T-helper 2 cell treated with Interferon-gamma antibody and Interleukin-4, amounts not matched to agents 5 μg/mL and 100 μg/mL, for 36 hours (primary cell): Measurements from ENCODE around the gene CDH11.

ENCODE experiments used
- DNase-seq: peaks from one replicate; pipeline ENCODE4 v3.0.0; 2021; ENCODE audit warnings: low spot score
- H3K27ac Mint-ChIP-seq: one replicate; pipeline ENCODE4 v1.8.0; 2021; ENCODE audit warnings: mild to moderate bottlenecking, mixed read lengths
- H3K27me3 Mint-ChIP-seq: one replicate; pipeline ENCODE4 v1.8.0; 2021; ENCODE audit warnings: low read depth, mixed read lengths
- H3K36me3 Mint-ChIP-seq: one replicate; pipeline ENCODE4 v1.8.0; 2021; ENCODE audit warnings: low read depth, mixed read lengths
- H3K4me1 Mint-ChIP-seq: one replicate; pipeline ENCODE4 v1.8.0; 2021; ENCODE audit warnings: low read depth, mixed read lengths
- H3K4me3 Mint-ChIP-seq: one replicate; pipeline ENCODE4 v1.8.0; 2022; ENCODE audit warnings: mild to moderate bottlenecking, moderate library complexity, mixed read lengths
- H3K9me3 Mint-ChIP-seq: one replicate; pipeline ENCODE4 v1.8.0; 2021; ENCODE audit warnings: mixed read lengths

Gene CDH11

DNA sequence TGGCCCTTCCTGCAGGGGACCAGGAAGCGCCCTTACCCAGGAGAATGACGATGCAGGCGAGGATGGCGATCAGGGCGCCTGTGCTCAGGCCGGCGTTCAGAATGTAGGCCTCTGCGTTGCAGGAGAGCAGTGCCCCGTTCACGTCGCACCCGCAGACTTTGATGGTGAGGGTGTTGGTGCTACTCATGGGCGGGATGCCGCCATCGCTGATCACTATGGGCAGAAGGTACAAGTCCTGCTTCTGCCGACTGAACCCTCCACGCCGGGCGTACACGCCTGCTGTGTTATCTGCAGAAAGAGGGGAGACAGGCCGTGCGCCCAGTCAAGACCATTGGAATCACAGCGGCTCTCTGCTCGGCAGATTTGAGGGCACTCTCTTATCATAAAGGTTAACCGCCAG lies 171.1 kb downstream of the CDH11 start:
- no peaks in the 10 kb centered on the region for H3K27me3 Mint-ChIP-seq
- no peaks in the 10 kb centered on the region for H3K36me3 Mint-ChIP-seq
- no peaks in the 10 kb centered on the region for H3K4me1 Mint-ChIP-seq
- DNase-seq, result no peak
- peaks cover 26% of the 10 kb centered on the region for H3K9me3 Mint-ChIP-seq
- no peak overlapping the region for H3K4me3 Mint-ChIP-seq
- no peak overlapping the region for H3K27ac Mint-ChIP-seq

DNA sequence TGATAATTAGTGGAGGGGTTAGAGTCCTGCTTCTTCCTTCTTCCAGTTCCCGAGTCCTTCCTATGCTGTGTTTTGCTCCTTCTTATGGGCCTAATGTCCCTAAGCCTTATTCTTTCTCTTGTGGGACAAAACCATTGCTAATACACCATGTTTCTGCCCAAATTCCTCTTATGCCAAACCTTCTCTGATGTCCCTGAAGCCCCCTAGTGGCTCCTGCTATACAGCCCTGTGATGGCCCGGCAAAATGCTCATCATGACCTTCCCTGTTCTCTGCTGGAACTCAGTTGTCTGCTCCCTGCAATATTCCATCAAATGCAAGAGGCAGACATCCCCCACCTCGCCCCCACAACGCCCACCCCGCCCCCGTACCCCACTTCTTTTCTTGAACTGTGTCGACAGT lies 171.6 kb downstream of the CDH11 start:
- H3K4me1 Mint-ChIP-seq, result no peaks in the 10 kb centered on the region
- H3K27ac Mint-ChIP-seq, result no peak overlapping the region

GRCh38 chr16:64948056-64948455 lies 173.8 kb downstream of the CDH11 start:
- no peaks in the 10 kb centered on the region for H3K36me3 Mint-ChIP-seq
- H3K4me3 Mint-ChIP-seq, result no peak overlapping the region
- H3K9me3 Mint-ChIP-seq, result peaks cover 43% of the 10 kb centered on the region
- no peak overlapping the region for H3K27ac Mint-ChIP-seq
- H3K27me3 Mint-ChIP-seq, result no peaks in the 10 kb centered on the region
- no peak for DNase-seq
- no peaks in the 10 kb centered on the region for H3K4me1 Mint-ChIP-seq

More for the DNA sequence above, 171.6 kb downstream of the CDH11 start:
- no peak for DNase-seq
- H3K27me3 Mint-ChIP-seq, result no peaks in the 10 kb centered on the region
- peaks cover 24% of the 10 kb centered on the region for H3K9me3 Mint-ChIP-seq
- no peaks in the 10 kb centered on the region for H3K36me3 Mint-ChIP-seq
- no peak overlapping the region for H3K4me3 Mint-ChIP-seq

- Mint-ChIP-seq H3K36me3 (no peaks in the 10 kb centered on the region), H3K27ac (no peak overlapping the region), H3K4me3 (no peak overlapping the region), H3K27me3 (no peaks in the 10 kb centered on the region), H3K9me3 (peaks cover 45% of the 10 kb centered on the region), H3K4me1 (no peaks in the 10 kb centered on the region)
- DNase-seq, result no peak
Observed at GRCh38 chr16:64947651-64948050, 174.2 kb downstream of the CDH11 start.

GRCh38 chr16:64933885-64934284 lies 188.0 kb downstream of the CDH11 start:
- Mint-ChIP-seq H3K4me1 (no peaks in the 10 kb centered on the region), H3K27ac (no peak overlapping the region), H3K36me3 (no peaks in the 10 kb centered on the region), H3K27me3 (no peaks in the 10 kb centered on the region), H3K4me3 (no peak overlapping the region), H3K9me3 (peaks cover 30% of the 10 kb centered on the region)
- no peak for DNase-seq

- Mint-ChIP-seq H3K4me3 (no peak overlapping the region), H3K4me1 (no peaks in the 10 kb centered on the region), H3K27ac (no peak overlapping the region), H3K36me3 (no peaks in the 10 kb centered on the region), H3K27me3 (no peaks in the 10 kb centered on the region), H3K9me3 (peaks cover 60% of the 10 kb centered on the region)
- DNase-seq, result no peak
Observed at GRCh38 chr16:64926476-64926875, 195.4 kb downstream of the CDH11 start.

DNA sequence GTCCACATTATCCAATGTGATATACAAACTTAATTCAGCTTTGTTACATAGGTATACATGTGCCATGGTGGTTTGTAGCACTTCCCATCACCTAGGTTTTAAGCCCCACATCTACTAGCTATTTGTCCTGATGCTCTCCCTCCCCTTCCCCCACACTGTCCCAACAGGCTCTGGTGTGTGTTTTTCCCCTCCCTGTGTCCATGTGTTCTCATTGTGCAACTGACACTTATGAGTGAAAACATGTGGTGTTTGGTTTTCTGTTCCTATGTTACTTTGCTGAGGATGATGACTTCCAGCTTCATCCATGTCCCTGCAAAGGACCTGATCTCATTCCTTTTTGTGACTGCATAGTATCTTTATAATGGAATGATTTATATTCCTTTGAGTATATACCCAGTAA lies 196.7 kb downstream of the CDH11 start:
- Mint-ChIP-seq H3K36me3 (no peaks in the 10 kb centered on the region), H3K27me3 (no peaks in the 10 kb centered on the region), H3K4me3 (no peak overlapping the region), H3K9me3 (peaks cover 60% of the 10 kb centered on the region), H3K27ac (no peak overlapping the region), H3K4me1 (no peaks in the 10 kb centered on the region)
- no peak for DNase-seq

DNA sequence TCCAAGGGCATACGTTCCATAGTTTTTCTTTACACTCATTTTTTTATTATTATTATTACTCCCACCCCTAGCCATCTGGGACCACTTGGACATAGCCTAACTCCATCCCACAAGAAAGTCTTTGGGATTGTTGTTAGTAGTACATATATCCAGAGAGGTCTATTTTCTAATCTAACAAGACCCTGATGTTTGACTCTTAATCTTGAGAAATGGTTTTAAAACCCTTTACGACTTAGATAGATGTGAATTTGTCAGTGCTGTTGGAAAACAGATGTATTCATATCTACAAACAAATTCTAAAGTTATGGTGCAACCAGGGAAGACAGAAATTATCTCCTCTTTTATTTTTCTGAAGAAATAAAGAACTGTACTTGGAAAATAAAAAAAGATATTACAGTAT lies 197.8 kb downstream of the CDH11 start:
- no peak for DNase-seq
- no peaks in the 10 kb centered on the region for H3K36me3 Mint-ChIP-seq
- H3K27me3 Mint-ChIP-seq, result no peaks in the 10 kb centered on the region
- H3K27ac Mint-ChIP-seq, result no peak overlapping the region
- no peaks in the 10 kb centered on the region for H3K4me1 Mint-ChIP-seq
- H3K9me3 Mint-ChIP-seq, result peaks cover 49% of the 10 kb centered on the region
- no peak overlapping the region for H3K4me3 Mint-ChIP-seq

GRCh38 chr16:64919929-64920607 lies 201.8 kb downstream of the CDH11 start:
- no peaks in the 10 kb centered on the region for H3K36me3 Mint-ChIP-seq
- no peaks in the 10 kb centered on the region for H3K27me3 Mint-ChIP-seq
- no peaks in the 10 kb centered on the region for H3K4me1 Mint-ChIP-seq
- no peak overlapping the region for H3K27ac Mint-ChIP-seq
- no peak overlapping the region for H3K4me3 Mint-ChIP-seq
- no peak for DNase-seq
- peaks cover 33% of the 10 kb centered on the region for H3K9me3 Mint-ChIP-seq

DNA sequence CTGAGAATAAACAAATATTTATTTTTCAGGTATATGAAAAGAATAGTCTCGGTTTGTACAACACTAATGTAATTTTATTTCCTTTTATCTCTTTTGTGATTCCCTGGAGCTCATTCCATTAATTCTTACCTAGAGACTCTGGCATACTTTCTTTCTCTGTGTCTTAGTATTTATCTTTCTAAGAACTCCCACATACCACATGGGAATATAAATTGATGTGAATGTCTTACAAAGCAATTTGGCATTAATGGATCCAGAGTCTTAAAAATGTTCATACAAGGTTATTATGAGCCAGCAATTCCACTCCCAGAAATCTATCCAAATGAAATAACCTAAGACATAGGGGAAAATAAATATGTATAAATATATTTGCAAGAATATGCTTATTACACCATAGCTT lies 202.7 kb downstream of the CDH11 start:
- no peak overlapping the region for H3K27ac Mint-ChIP-seq
- DNase-seq, result no peak
- H3K36me3 Mint-ChIP-seq, result no peaks in the 10 kb centered on the region
- peaks cover 32% of the 10 kb centered on the region for H3K9me3 Mint-ChIP-seq
- no peaks in the 10 kb centered on the region for H3K27me3 Mint-ChIP-seq
- H3K4me3 Mint-ChIP-seq, result no peak overlapping the region
- H3K4me1 Mint-ChIP-seq, result no peaks in the 10 kb centered on the region

- H3K4me1 Mint-ChIP-seq, result no peaks in the 10 kb centered on the region
- H3K27ac Mint-ChIP-seq, result no peak overlapping the region
- H3K4me3 Mint-ChIP-seq, result no peak overlapping the region
- DNase-seq, result no peak
- H3K27me3 Mint-ChIP-seq, result no peaks in the 10 kb centered on the region
- H3K9me3 Mint-ChIP-seq, result peaks cover 30% of the 10 kb centered on the region
- H3K36me3 Mint-ChIP-seq, result no peaks in the 10 kb centered on the region
Observed at GRCh38 chr16:64916051-64916450, 205.8 kb downstream of the CDH11 start.

GRCh38 chr16:64910356-64910755 lies 211.5 kb downstream of the CDH11 start:
- Mint-ChIP-seq H3K9me3 (peaks cover 30% of the 10 kb centered on the region), H3K4me1 (no peaks in the 10 kb centered on the region), H3K27me3 (no peaks in the 10 kb centered on the region), H3K27ac (no peak overlapping the region), H3K36me3 (no peaks in the 10 kb centered on the region), H3K4me3 (no peak overlapping the region)
- DNase-seq, result no peak

DNA sequence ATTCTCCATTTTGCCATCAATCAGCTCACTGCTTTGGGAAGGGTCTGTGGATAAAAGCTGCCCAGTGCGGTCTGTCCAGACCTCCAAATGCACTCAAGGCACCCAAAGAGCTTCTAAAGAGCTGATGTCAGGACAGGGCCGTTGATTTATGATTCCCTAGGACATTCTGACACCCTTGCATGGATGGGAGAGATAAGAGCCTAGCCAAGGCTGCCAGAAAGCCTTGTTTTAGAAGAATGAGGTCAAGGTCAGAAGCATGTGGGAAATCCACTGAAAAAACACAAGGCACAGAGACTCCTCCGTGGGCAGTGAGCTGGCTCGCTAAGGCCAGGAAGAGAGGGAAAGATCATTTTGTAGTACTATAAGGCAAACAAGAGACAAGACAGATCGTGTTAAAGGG lies 214.0 kb downstream of the CDH11 start:
- DNase-seq, result no peak
- Mint-ChIP-seq H3K27me3 (no peaks in the 10 kb centered on the region), H3K4me1 (no peaks in the 10 kb centered on the region), H3K36me3 (no peaks in the 10 kb centered on the region), H3K9me3 (peaks cover 41% of the 10 kb centered on the region), H3K4me3 (no peak overlapping the region), H3K27ac (no peak overlapping the region)

DNA sequence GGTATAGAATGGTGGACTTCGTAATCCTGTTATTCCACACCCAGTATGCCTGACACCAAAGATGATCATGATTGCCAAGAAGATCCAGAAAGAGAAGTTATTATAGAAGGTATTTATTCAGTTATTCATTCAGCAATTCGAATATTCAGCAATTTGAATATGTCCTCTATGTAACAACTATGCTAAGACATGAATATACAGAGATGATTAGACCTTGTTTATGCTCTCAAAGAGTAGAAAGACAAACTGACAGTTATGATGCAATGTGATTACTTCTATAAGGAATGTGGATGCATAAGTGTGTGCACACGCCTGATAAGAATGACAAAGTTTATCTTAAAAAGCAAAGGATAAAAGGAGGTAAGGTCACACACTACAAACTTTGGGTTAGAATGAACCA lies 218.1 kb downstream of the CDH11 start:
- Mint-ChIP-seq H3K9me3 (peaks cover 49% of the 10 kb centered on the region), H3K27ac (no peak overlapping the region), H3K27me3 (no peaks in the 10 kb centered on the region), H3K36me3 (no peaks in the 10 kb centered on the region), H3K4me1 (no peaks in the 10 kb centered on the region), H3K4me3 (no peak overlapping the region)
- no peak for DNase-seq

- no peak for DNase-seq
- Mint-ChIP-seq H3K27me3 (no peaks in the 10 kb centered on the region), H3K9me3 (peaks cover 42% of the 10 kb centered on the region), H3K4me1 (no peaks in the 10 kb centered on the region), H3K4me3 (no peak overlapping the region), H3K36me3 (no peaks in the 10 kb centered on the region), H3K27ac (no peak overlapping the region)
Observed at GRCh38 chr16:64900517-64900916, 221.3 kb downstream of the CDH11 start.
